Measurements from ENCODE around the gene PRADC1. TPM values are rescaled to one million over a fixed set of nuclear protein-coding genes. Genes with fewer than 3 reads are reported as not detected.

The PRADC1 gene
- total RNA-seq, 1 experiment from 2014 or later = 8.6 TPM

DNA sequence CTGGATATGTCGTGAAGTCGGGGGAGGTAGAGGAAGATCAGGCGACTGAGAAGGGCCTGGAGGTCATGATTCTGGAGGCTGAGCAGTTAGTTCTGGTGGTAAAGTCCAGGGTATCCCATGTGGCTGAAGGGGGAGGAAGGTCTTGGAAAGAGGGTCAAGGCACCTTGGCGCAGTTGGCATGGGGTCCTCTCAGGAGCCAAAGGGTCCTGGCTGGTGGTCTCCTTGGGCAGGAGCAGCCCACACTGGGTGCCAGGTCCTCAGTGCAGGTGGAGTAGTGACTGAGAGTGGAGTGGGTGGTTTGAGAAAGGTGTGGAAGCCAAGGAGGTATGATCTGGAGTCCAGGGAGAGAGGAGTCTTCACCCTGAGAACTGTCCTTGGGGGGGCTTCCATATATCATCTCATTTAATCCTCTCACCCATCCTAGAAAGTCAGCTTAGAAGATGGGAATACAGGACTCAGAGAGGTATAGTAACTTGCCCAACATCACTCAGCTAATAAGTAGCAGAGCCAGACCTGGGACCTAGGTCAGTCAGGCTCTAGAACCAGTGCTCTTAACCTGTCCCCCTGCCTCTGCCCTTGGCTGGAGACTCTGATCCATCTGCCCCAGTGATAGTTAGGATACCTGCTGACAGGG lies 26.8 kb upstream of the PRADC1 start:
- Histone ChIP-seq H3K27ac (ENCODE audit: low read depth, low read length) (no peak overlapping the region), H3K9ac (ENCODE audit: low read length) (no peak overlapping the region), H3K9me3 (ENCODE audit: control insufficient read depth in 1 of 2, insufficient read depth in 1 of 2, low read depth in 1 of 2, low read length in 2 of 2) (no peaks in the 10 kb centered on the region), H3K9me2 (ENCODE audit: insufficient read depth) (no peaks in the 10 kb centered on the region), H3K4me2 (ENCODE audit: low read length) (no peak overlapping the region), H3K36me3 (ENCODE audit: control insufficient read depth in 1 of 2, insufficient read depth in 2 of 2, low read length in 2 of 2) (peaks cover 14 to 15% of the 10 kb centered on the region in 2 experiments; a peak in 3 of 4 replicates), H4K20me1 (ENCODE audit: insufficient read depth) (no peaks in the 10 kb centered on the region), H3K27me3 (ENCODE audit: insufficient read depth, low read length) (no peaks in the 10 kb centered on the region), H3K4me3 (replicated peaks in 1 of 2; ENCODE audit: low read depth in 1 of 2, low read length in 2 of 2) (no peak overlapping the region), H3K4me1 (ENCODE audit: control insufficient read depth in 1 of 2, insufficient read depth in 2 of 2, low read length in 2 of 2) (no peaks in the 10 kb centered on the region), H3K79me2 (ENCODE audit: insufficient read depth, low read length) (no peaks in the 10 kb centered on the region), H2AFZ (ENCODE audit: low read depth, low read length, poor library complexity, severe bottlenecking) (no peak overlapping the region)
- TF ChIP-seq RAD21 (IDR thresholded peaks at IDR 0.05; ENCODE audit: low read depth) (no peak), EGR1 (IDR thresholded peaks at IDR 0.05; ENCODE audit: low read depth) (no peak), SRF (IDR thresholded peaks at IDR 0.05; ENCODE audit: low read depth) (no peak), ELF1 (IDR thresholded peaks at IDR 0.05; ENCODE audit: borderline replicate concordance, low read depth) (no peak), SP1 (IDR thresholded peaks at IDR 0.05; ENCODE audit: low read depth) (no peak), ZNF274 (IDR thresholded peaks at IDR 0.05; ENCODE audit: low read depth, low read length) (no peak), FOSL1 (IDR thresholded peaks at IDR 0.05; ENCODE audit: low read depth) (no peak), JUND (IDR thresholded peaks at IDR 0.05) (no peak), POLR2A (IDR thresholded peaks at IDR 0.05; ENCODE audit: borderline replicate concordance, extremely low read depth, insufficient read depth, insufficient read length) (no peak)
- TF ChIP-seq, protein P1, sequence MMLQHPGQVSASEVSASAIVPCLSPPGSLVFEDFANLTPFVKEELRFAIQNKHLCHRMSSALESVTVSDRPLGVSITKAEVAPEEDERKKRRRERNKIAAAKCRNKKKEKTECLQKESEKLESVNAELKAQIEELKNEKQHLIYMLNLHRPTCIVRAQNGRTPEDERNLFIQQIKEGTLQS (IDR thresholded peaks at IDR 0.05) = no peak
- RAD21 ChIA-PET (ENCODE audit: low non-redundant PET in 1 of 2, low total read pairs in 2 of 2, uncharacterized antibody in 2 of 2, unreplicated experiment in 2 of 2) = no interaction called here
- no TSS peak for BruUV-seq (replicated peaks)
- ATAC-seq (no peak), DNase-seq (ENCODE audit: low read depth, low spot score) (no peak)
- POLR2A ChIA-PET = no interaction called here
- CTCF ChIA-PET = no interaction called here
- intact Hi-C loops (cut with micrococcal nuclease) = no loop called here

DNA sequence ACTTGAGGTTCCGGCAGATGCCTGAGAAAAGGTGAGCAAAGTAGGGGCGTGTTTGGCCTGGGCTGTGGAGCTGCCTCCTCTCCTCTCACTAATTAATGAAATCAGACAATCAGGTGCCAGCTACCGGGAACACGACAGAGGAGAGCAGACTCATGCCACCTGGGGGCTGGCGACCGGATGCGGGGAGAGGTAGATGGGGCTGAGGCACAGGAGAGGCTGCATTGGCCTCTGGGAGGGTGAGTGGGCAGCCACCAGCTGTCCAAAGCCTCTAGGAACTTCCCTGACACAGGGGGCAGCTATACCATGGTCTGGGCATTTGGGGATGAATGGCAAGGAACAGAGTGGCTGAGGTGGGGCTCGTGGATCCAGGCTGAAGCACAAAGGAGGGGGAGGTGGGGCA lies 26.2 kb upstream of the PRADC1 start:
- intact Hi-C loops (cut with micrococcal nuclease) = no loop called here
- no peaks in the 10 kb centered on the region for H4K20me1 ChIP-seq (ENCODE audit: insufficient read depth)
- H3K27ac ChIP-seq (ENCODE audit: low read depth, low read length) = no peak overlapping the region
- no peaks in the 10 kb centered on the region for H3K27me3 ChIP-seq (ENCODE audit: insufficient read depth, low read length)
- no peaks in the 10 kb centered on the region for H3K9me2 ChIP-seq (ENCODE audit: insufficient read depth)
- BruUV-seq (replicated peaks) = no TSS peak
- H3K4me3 ChIP-seq (replicated peaks in 1 of 2; ENCODE audit: low read depth in 1 of 2, low read length in 2 of 2) = no peak overlapping the region
- RAD21 ChIA-PET (ENCODE audit: low non-redundant PET in 1 of 2, low total read pairs in 2 of 2, uncharacterized antibody in 2 of 2, unreplicated experiment in 2 of 2) = no interaction called here
- no peaks in the 10 kb centered on the region for H3K4me1 ChIP-seq (ENCODE audit: control insufficient read depth in 1 of 2, insufficient read depth in 2 of 2, low read length in 2 of 2)
- H3K4me2 ChIP-seq (ENCODE audit: low read length) = no peak overlapping the region
- CTCF ChIA-PET = no interaction called here
- no peak for TF ChIP-seq ZFX (IDR thresholded peaks at IDR 0.05)
- peaks cover 12 to 15% of the 10 kb centered on the region in 2 experiments; a peak in 3 of 4 replicates for H3K36me3 ChIP-seq (ENCODE audit: control insufficient read depth in 1 of 2, insufficient read depth in 2 of 2, low read length in 2 of 2)
- H3K9ac ChIP-seq (ENCODE audit: low read length) = no peak overlapping the region
- POLR2A ChIA-PET = no interaction called here
- no peaks in the 10 kb centered on the region for H3K79me2 ChIP-seq (ENCODE audit: insufficient read depth, low read length)
- ATAC-seq = no peak
- H3K9me3 ChIP-seq (ENCODE audit: control insufficient read depth in 1 of 2, insufficient read depth in 1 of 2, low read depth in 1 of 2, low read length in 2 of 2) = no peaks in the 10 kb centered on the region
- no peak for DNase-seq (ENCODE audit: low read depth, low spot score)
- no peak overlapping the region for H2AFZ ChIP-seq (ENCODE audit: low read depth, low read length, poor library complexity, severe bottlenecking)

All from HCT116 (cell line).